ENCODE measurements around the gene PKD1L1. TPM values are rescaled to one million over a fixed set of nuclear protein-coding genes. Genes with fewer than 3 reads are reported as not detected.

The PKD1L1 gene
- total RNA-seq, 2 donors from 2014 or later, result 0.40 to 1.2 TPM

- Histone ChIP-seq H3K9ac (ENCODE audit: low read depth in 2 of 2, low read length in 2 of 2) (peak overlapping the region; percentile 47 to 74), H3K4me3 (no peak overlapping the region), H3K27ac (peak overlapping the region; percentile 74), H3K4me1 (peaks cover 11% of the 10 kb centered on the region), H3K9me3 (no peaks in the 10 kb centered on the region), H3K36me3 (no peaks in the 10 kb centered on the region), H3K27me3 (no peaks in the 10 kb centered on the region)
- intact Hi-C loops (cut with DNase I), result loop anchor here (5.0 kb wide), 1 partner anchor 217 kb away; no protein-coding TSS in a partner anchor
- no peak for TF ChIP-seq CTCF (IDR thresholded peaks at IDR 0.05)
- DNase-seq, result peak; percentile 77
Observed at GRCh38 chr7:47940088-47941013, 7.9 kb downstream of the PKD1L1 start.

- intact Hi-C loops (cut with DNase I), result loop anchor here (5.0 kb wide), 2 partner anchors 218 to 672 kb away; no protein-coding TSS in a partner anchor
- Histone ChIP-seq H3K4me3 (no peak overlapping the region), H3K9me3 (no peaks in the 10 kb centered on the region), H3K36me3 (no peaks in the 10 kb centered on the region), H3K27me3 (no peaks in the 10 kb centered on the region), H3K27ac (peak overlapping the region; percentile 74), H3K4me1 (peaks cover 11% of the 10 kb centered on the region), H3K9ac (ENCODE audit: low read depth in 2 of 2, low read length in 2 of 2) (peak overlapping the region in 1 of 2 donors; percentile 22)
- DNase-seq, result no peak
- no peak for TF ChIP-seq CTCF (IDR thresholded peaks at IDR 0.05)
Observed at GRCh38 chr7:47939425-47940036, 8.7 kb downstream of the PKD1L1 start.

GRCh38 chr7:47938574-47939165 is 9.6 kb downstream of the PKD1L1 start:
- H3K9me3 ChIP-seq, result no peaks in the 10 kb centered on the region
- H3K4me1 ChIP-seq, result peaks cover 11% of the 10 kb centered on the region
- TF ChIP-seq CTCF (IDR thresholded peaks at IDR 0.05), result no peak
- no peak overlapping the region for H3K9ac ChIP-seq (ENCODE audit: low read depth in 2 of 2, low read length in 2 of 2)
- H3K36me3 ChIP-seq, result no peaks in the 10 kb centered on the region
- H3K27ac ChIP-seq, result no peak overlapping the region
- no peak for DNase-seq
- H3K27me3 ChIP-seq, result no peaks in the 10 kb centered on the region
- intact Hi-C loops (cut with DNase I), result loop anchor here (5.0 kb wide), 1 partner anchor 671 kb away; no protein-coding TSS in a partner anchor
- H3K4me3 ChIP-seq, result no peak overlapping the region

GRCh38 chr7:47937711-47938573 is 10.3 kb downstream of the PKD1L1 start:
- DNase-seq, result no peak
- Histone ChIP-seq H3K27me3 (no peaks in the 10 kb centered on the region), H3K36me3 (no peaks in the 10 kb centered on the region), H3K4me1 (peaks cover 11% of the 10 kb centered on the region), H3K9me3 (no peaks in the 10 kb centered on the region), H3K27ac (no peak overlapping the region), H3K4me3 (no peak overlapping the region), H3K9ac (ENCODE audit: low read depth in 2 of 2, low read length in 2 of 2) (no peak overlapping the region)
- no peak for TF ChIP-seq CTCF (IDR thresholded peaks at IDR 0.05)
- intact Hi-C loops (cut with DNase I), result loop anchor here (5.0 kb wide), 1 partner anchor 671 kb away; no protein-coding TSS in a partner anchor
